HepG2 (cell line): ENCODE results near the gene MYPN. TPM values are rescaled to one million over a fixed set of nuclear protein-coding genes. Genes with fewer than 3 reads are reported as not detected.
A peak's percentile ranks its signal among the peaks of the same experiment; 100 is the strongest.

Source experiments
- ATAC-seq: fragments of 200-7000 bp; cut with Tn5 transposase; 3 replicates; pipeline ENCODE4 v1.9.1; 2020; ENCODE audit warnings: mild to moderate bottlenecking, moderate library complexity
- BruUV-seq: library from RNA; stranded (reverse); fragments of 400-500 nt; replicated peaks from 2 replicates; lab custom pipeline; 2021; lab: Mats Ljungman, UMichigan
- CTCF ChIA-PET: fragments of 300-600 bp; formaldehyde crosslinking; extraction: SDS; loops from one replicate; lab custom pipeline; 2021; ENCODE audit warnings: low total read pairs, inconsistent platforms, low intra/inter-chr PET ratio; lab: Yijun Ruan, JAX
- POLR2A ChIA-PET: fragments of 350-600 bp; sonication (Branson Sonifier 250); formaldehyde crosslinking; loops from one replicate; lab custom pipeline; 2020; ENCODE audit warnings: antibody characterized with exemption, inconsistent platforms; lab: Yijun Ruan, JAX
- DNase-seq: peaks from one replicate; pipeline ENCODE4 v3.0.0-alpha.2; 2015; ENCODE audit warnings: low spot score
- FAIRE-seq: peaks from 3 replicates; lab custom pipeline; 2011; peaks lifted over from hg19 to GRCh38; lab: Jason Lieb, UNC
- H2AFZ ChIP-seq: one replicate; pipeline ENCODE4 v1.6.1; 2011; ENCODE audit warnings: low read length, inconsistent platforms
- H3K27ac ChIP-seq: fragments of 300-600 bp; 3 replicates; pipeline ENCODE4 v1.8.0; 2011; ENCODE audit warnings: mixed run types, mild to moderate bottlenecking, mixed read lengths, low read length, inconsistent platforms; ENCODE audit not compliant: insufficient read depth; ENCODE audit errors: extremely low read length
- H3K27me3 ChIP-seq, 2 experiments: fragments of 200-600 bp in 1 of 2; 2 replicates in 1 of 2; 3 replicates in 1 of 2; pipeline versions ENCODE4 v1.6.0 to v1.8.0; 2011; ENCODE audit warnings: low read length in 2 of 2, mild to moderate bottlenecking in 2 of 2, moderate library complexity in 2 of 2, inconsistent platforms in 1 of 2; ENCODE audit not compliant: insufficient read depth in 2 of 2, control insufficient read depth in 1 of 2
- H3K36me3 ChIP-seq, 2 experiments: fragments of 200-600 bp in 1 of 2; replicated peaks in 1 of 2; 2 replicates in 1 of 2; 3 replicates in 1 of 2; pipeline versions ENCODE4 v1.5.1 to v1.8.0; 2011; ENCODE audit warnings: low read length in 2 of 2, inconsistent platforms in 1 of 2; ENCODE audit not compliant: insufficient read depth in 2 of 2, control insufficient read depth in 1 of 2
- H3K4me1 ChIP-seq: 2 replicates; pipeline ENCODE4 v1.5.1; 2012; ENCODE audit warnings: low read length, inconsistent platforms; ENCODE audit not compliant: insufficient read depth
- H3K4me2 ChIP-seq: 2 replicates; pipeline ENCODE4 v1.6.0; 2011; ENCODE audit warnings: low read depth, low read length, inconsistent platforms
- H3K4me3 ChIP-seq, 3 experiments: fragments of 200-600 bp in 1 of 3; sonication (generic), shearing (Covaris generic) in 1 of 3; replicated peaks in 1 of 3; 2 replicates each; pipeline ENCODE4 v1.5.1; 2011 to 2016; ENCODE audit warnings: low read length in 3 of 3, inconsistent platforms in 2 of 3, low read depth in 2 of 3, mild to moderate bottlenecking in 2 of 3, control low read depth in 1 of 3, mixed read lengths in 1 of 3; ENCODE audit not compliant: insufficient read depth in 1 of 3
- H3K79me2 ChIP-seq: one replicate; pipeline ENCODE4 v1.6.1; 2011; ENCODE audit warnings: low read length, inconsistent platforms; ENCODE audit not compliant: insufficient read depth
- H3K9ac ChIP-seq: 2 replicates; pipeline ENCODE4 v1.6.0; 2011; ENCODE audit warnings: mild to moderate bottlenecking, low read depth, low read length, inconsistent platforms; ENCODE audit not compliant: insufficient read depth
- H3K9me3 ChIP-seq: 2 replicates; pipeline ENCODE4 v1.5.1; 2012; ENCODE audit warnings: mild to moderate bottlenecking, low read length
- H4K20me1 ChIP-seq: 2 replicates; pipeline ENCODE4 v1.6.0; 2011; ENCODE audit warnings: inconsistent platforms, mild to moderate bottlenecking, low read length, moderate library complexity; ENCODE audit not compliant: insufficient read depth
- MAFK ChIP-seq, 2 experiments: IDR thresholded peaks in 1 of 2; conservative IDR thresholded peaks in 1 of 2; 2 replicates each; pipeline ENCODE4 v1.6.1; 2011; ENCODE audit warnings: improper control_type of control experiment in 2 of 2, low read length in 2 of 2
- MTA1 ChIP-seq: sonication (generic); formaldehyde crosslinking; IDR thresholded peaks from 2 replicates; pipeline ENCODE4 v1.4.0; 2020; ENCODE audit warnings: missing genetic modification reagents, mild to moderate bottlenecking, borderline replicate concordance
- WGBS: methylation state at CpG from one replicate; pipeline ENCODE4 v1.1.6; 2017; ENCODE audit warnings: low lambda C conversion rate; 5-methylcytosine and 5-hydroxymethylcytosine counted together
- in situ Hi-C: cut with HindIII; loops from 2 replicates; pipeline ENCODE4 v1.10.0; 2017; ENCODE audit warnings: low pct_unique_long_range_greater_than_20kb; ENCODE audit not compliant: extremely low pct_ligation_motif_present
- intact Hi-C: fragments of 100-400 bp; cut with micrococcal nuclease; formaldehyde crosslinking; loops from one replicate; pipeline ENCODE4 v1.10.0; 2022; ENCODE audit not compliant: unreplicated experiment
- polyA plus RNA-seq, 8 experiments: library from polyadenylated mRNA; depleted of rRNA in 3 of 8; stranded (reverse) in 7 of 8; unstranded in 1 of 8; fragments of >200 nt; fragmentation: Illumina TruSeq in 4 of 8; extraction: Trizol in 4 of 8; gene quantifications; 2 replicates each; pipeline versions ENCODE4 v1.2.1 to v1.2.3, GENCODE V29; 2011 to 2016; ENCODE audit warnings: low read depth in 4 of 8, missing spikeins in 1 of 8, mixed read lengths in 1 of 8; ENCODE audit not compliant: insufficient read depth in 1 of 8
- total RNA-seq, 5 experiments: library from RNA; depleted of rRNA; stranded (reverse); fragments of >200 nt; fragmentation: Illumina TruSeq; extraction: Trizol; gene quantifications; 2 replicates each; pipeline ENCODE4 v1.2.3, GENCODE V29; 2016; ENCODE audit warnings: low read depth in 1 of 5
- TF ChIP-seq, protein P1 (sequence below): sonication (generic); formaldehyde crosslinking; IDR thresholded peaks from 2 replicates; pipeline ENCODE4 v1.4.0; 2020; ENCODE audit warnings: missing genetic modification reagents
- TF ChIP-seq, protein P2 (sequence below): sonication (generic); formaldehyde crosslinking; IDR thresholded peaks from 2 replicates; pipeline ENCODE4 v1.8.1; 2023; ENCODE audit warnings: mild to moderate bottlenecking, inconsistent platforms, moderate library complexity, missing genetic modification reagents, borderline replicate concordance

The MYPN gene
- total and polyA plus RNA-seq, 2 of the 13 experiments (the other 11 are each of a cell fraction or from before 2014, with no cell fraction given), result not detected

DNA sequence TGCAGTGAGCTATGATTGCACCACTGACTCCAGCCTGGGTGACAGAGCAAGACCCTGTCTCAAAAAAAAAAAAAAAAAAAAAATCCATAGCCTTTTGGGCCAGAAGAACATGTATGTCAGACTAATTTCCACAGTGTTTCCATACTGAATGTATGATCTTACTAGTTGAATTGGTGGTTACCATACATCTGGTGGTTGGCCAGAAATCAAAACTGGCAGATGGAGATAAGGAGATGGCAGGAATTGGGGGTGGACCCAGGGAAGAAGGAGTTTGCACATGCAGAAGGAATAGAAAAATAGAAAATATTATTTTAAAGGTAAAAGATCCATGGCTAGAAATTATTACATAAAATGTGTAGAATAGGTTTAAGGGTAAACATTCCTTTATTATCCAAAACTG, 126.3 kb downstream of the MYPN start:
- POLR2A ChIA-PET, result no interaction called here

DNA sequence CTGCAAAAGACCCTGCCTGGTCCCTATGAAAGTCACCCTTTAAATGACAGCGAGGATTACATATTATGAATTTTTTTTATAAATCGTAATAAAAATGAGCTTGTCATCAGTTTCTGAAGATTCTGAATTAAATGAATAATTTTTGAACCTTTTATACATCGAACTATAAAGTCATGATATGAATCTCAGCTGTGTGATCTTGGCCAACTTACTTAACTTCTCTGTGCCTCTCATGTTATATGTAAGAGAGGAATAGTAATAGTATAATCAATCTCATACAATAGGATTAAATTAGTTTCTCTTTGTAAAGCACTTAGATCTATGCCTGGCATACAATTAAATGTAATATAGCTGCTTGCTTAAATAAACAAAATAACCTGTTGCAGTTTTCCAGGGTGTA, 127.9 kb downstream of the MYPN start:
- Histone ChIP-seq H3K9me3 (no peaks in the 10 kb centered on the region), H4K20me1 (no peaks in the 10 kb centered on the region), H3K36me3 (no peaks in the 10 kb centered on the region), H3K4me1 (peaks cover under 1% of the 10 kb centered on the region; the same call in 1 of the 2 replicates), H3K79me2 (no peaks in the 10 kb centered on the region), H3K4me3 (no peak overlapping the region), H2AFZ (no peak overlapping the region), H3K4me2 (no peak overlapping the region), H3K27me3 (peaks cover 0 to 14% of the 10 kb centered on the region in 2 experiments; a peak in 2 of 5 replicates), H3K27ac (no peak overlapping the region), H3K9ac (no peak overlapping the region)
- no TSS peak for BruUV-seq
- TF ChIP-seq, protein P1, sequence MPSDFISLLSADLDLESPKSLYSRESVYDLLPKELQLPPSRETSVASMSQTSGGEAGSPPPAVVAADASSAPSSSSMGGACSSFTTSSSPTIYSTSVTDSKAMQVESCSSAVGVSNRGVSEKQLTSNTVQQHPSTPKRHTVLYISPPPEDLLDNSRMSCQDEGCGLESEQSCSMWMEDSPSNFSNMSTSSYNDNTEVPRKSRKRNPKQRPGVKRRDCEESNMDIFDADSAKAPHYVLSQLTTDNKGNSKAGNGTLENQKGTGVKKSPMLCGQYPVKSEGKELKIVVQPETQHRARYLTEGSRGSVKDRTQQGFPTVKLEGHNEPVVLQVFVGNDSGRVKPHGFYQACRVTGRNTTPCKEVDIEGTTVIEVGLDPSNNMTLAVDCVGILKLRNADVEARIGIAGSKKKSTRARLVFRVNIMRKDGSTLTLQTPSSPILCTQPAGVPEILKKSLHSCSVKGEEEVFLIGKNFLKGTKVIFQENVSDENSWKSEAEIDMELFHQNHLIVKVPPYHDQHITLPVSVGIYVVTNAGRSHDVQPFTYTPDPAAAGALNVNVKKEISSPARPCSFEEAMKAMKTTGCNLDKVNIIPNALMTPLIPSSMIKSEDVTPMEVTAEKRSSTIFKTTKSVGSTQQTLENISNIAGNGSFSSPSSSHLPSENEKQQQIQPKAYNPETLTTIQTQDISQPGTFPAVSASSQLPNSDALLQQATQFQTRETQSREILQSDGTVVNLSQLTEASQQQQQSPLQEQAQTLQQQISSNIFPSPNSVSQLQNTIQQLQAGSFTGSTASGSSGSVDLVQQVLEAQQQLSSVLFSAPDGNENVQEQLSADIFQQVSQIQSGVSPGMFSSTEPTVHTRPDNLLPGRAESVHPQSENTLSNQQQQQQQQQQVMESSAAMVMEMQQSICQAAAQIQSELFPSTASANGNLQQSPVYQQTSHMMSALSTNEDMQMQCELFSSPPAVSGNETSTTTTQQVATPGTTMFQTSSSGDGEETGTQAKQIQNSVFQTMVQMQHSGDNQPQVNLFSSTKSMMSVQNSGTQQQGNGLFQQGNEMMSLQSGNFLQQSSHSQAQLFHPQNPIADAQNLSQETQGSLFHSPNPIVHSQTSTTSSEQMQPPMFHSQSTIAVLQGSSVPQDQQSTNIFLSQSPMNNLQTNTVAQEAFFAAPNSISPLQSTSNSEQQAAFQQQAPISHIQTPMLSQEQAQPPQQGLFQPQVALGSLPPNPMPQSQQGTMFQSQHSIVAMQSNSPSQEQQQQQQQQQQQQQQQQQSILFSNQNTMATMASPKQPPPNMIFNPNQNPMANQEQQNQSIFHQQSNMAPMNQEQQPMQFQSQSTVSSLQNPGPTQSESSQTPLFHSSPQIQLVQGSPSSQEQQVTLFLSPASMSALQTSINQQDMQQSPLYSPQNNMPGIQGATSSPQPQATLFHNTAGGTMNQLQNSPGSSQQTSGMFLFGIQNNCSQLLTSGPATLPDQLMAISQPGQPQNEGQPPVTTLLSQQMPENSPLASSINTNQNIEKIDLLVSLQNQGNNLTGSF, result no peak
- TF ChIP-seq MAFK (conservative IDR thresholded peaks at IDR 0.05 in 1 of 2, IDR thresholded peaks at IDR 0.05 in 1 of 2; ENCODE audit: low read length in 2 of 2), result peak in 1 of 2 experiments; percentile 33; a peak in 1 of 4 replicates
- no peak for DNase-seq
- in situ Hi-C loops, result no loop called here
- no peak for FAIRE-seq
- intact Hi-C loops, result no loop called here
- 1% methylated on average over 3 of the region's 3 CpGs for WGBS
- CTCF ChIA-PET, result no interaction called here
- POLR2A ChIA-PET, result no interaction called here
- ATAC-seq, result no peak

More for the DNA sequence above, 126.3 kb downstream of the MYPN start:
- Histone ChIP-seq H3K27ac (no peak overlapping the region), H3K4me3 (no peak overlapping the region), H2AFZ (no peak overlapping the region), H3K4me1 (peaks cover 16% of the 10 kb centered on the region), H4K20me1 (no peaks in the 10 kb centered on the region), H3K36me3 (no peaks in the 10 kb centered on the region), H3K79me2 (no peaks in the 10 kb centered on the region), H3K9ac (no peak overlapping the region), H3K4me2 (no peak overlapping the region)
- DNase-seq, result no peak
- in situ Hi-C loops, result no loop called here
- BruUV-seq, result no TSS peak
- CTCF ChIA-PET, result no interaction called here
- no peak for TF ChIP-seq MTA1 (CRISPR knock-in tag)
- TF ChIP-seq, protein P2, sequence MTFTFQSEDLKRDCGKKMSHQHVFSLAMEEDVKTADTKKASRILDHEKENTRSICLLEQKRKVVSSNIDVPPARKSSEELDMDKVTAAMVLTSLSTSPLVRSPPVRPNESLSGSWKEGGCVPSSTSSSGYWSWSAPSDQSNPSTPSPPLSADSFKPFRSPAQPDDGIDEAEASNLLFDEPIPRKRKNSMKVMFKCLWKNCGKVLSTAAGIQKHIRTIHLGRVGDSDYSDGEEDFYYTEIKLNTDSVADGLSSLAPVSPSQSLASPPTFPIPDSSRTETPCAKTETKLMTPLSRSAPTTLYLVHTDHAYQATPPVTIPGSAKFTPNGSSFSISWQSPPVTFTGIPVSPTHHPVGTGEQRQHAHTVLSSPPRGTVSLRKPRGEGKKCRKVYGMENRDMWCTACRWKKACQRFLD (CRISPR knock-in tag), result no peak
- TF ChIP-seq, all 625 proteins: peak for 0
- FAIRE-seq, result no peak
- H3K27me3 ChIP-seq, result peaks cover 0 to 28% of the 10 kb centered on the region in 2 experiments; a peak in 3 of 5 replicates
- no peak for ATAC-seq
- intact Hi-C loops, result no loop called here
- no peaks in the 10 kb centered on the region for H3K9me3 ChIP-seq
